Suprapubic skin (tissue), 4 donors: ENCODE measurements around the gene EGLN3. TPM values are rescaled to one million over a fixed set of nuclear protein-coding genes. Genes with fewer than 3 reads are reported as not detected.

Source experiments
- DNase-seq, 2 donors: peaks; one replicate each; pipeline ENCODE4 v3.0.0-alpha.2; 2019; ENCODE audit warnings: low spot score in 2 of 2
- H3K27ac ChIP-seq: fragments of 200-600 bp; sonication (generic); one replicate; pipeline ENCODE4 v1.5.1; 2019
- H3K27me3 ChIP-seq: fragments of 200-600 bp; sonication (generic); one replicate; pipeline ENCODE4 v1.5.1; 2019
- H3K36me3 ChIP-seq: fragments of 200-600 bp; sonication (generic); one replicate; pipeline ENCODE4 v1.5.1; 2019
- H3K4me1 ChIP-seq: fragments of 200-600 bp; sonication (generic); one replicate; pipeline ENCODE4 v1.5.1; 2019
- H3K4me3 ChIP-seq: fragments of 200-600 bp; sonication (generic); one replicate; pipeline ENCODE4 v1.5.1; 2019; ENCODE audit warnings: mild to moderate bottlenecking
- H3K9me3 ChIP-seq: fragments of 200-600 bp; sonication (generic); one replicate; pipeline ENCODE4 v1.5.1; 2019
- EP300 ChIP-seq: sonication (generic); formaldehyde crosslinking; IDR thresholded peaks from one replicate; pipeline ENCODE4 v1.6.1; 2017; ENCODE audit warnings: antibody characterized with exemption
- POLR2A ChIP-seq, 2 donors: fragments of 450-650 bp; IDR thresholded peaks; one replicate each; pipeline ENCODE4 v1.6.1; 2017; ENCODE audit warnings: antibody characterized with exemption in 2 of 2, mild to moderate bottlenecking in 2 of 2, moderate library complexity in 2 of 2
- POLR2AphosphoS5 ChIP-seq, 3 donors: sonication (generic); formaldehyde crosslinking; IDR thresholded peaks; one replicate each; pipeline ENCODE4 v1.6.1; 2017; ENCODE audit warnings: antibody characterized with exemption in 3 of 3
- WGBS: methylation state at CpG from one replicate; pipeline ENCODE4 v1.1.5; 2018; 5-methylcytosine and 5-hydroxymethylcytosine counted together
- total RNA-seq, 4 donors: library from RNA; depleted of rRNA; stranded (reverse); fragments of >200 nt; gene quantifications; one replicate each; pipeline ENCODE4 v1.1.0, GENCODE V29; 2016
- TF ChIP-seq, protein P1 (sequence below), 2 donors: fragments of 200-600 bp in 1 of 2; fragments of 450-650 bp in 1 of 2; sonication (generic) in 1 of 2; IDR thresholded peaks; one replicate each; pipeline ENCODE4 v1.5.1; 2016 to 2019; ENCODE audit warnings: antibody characterized with exemption in 2 of 2, mild to moderate bottlenecking in 1 of 2, moderate library complexity in 1 of 2

Gene EGLN3
- total RNA-seq, 4 donors from 2014 or later, result 37.8 to 203 (median 73.2) TPM

GRCh38 chr14:33993246-33993645 is 42.4 kb upstream of the EGLN3 start:
- Histone ChIP-seq H3K9me3 (no peaks in the 10 kb centered on the region), H3K4me1 (peaks cover 13% of the 10 kb centered on the region), H3K27ac (no peak overlapping the region), H3K36me3 (no peaks in the 10 kb centered on the region), H3K4me3 (no peak overlapping the region), H3K27me3 (no peaks in the 10 kb centered on the region)
- WGBS, result 49% methylated on average over 1 of the region's 1 CpG
- no peak for DNase-seq
- TF ChIP-seq, protein P1, sequence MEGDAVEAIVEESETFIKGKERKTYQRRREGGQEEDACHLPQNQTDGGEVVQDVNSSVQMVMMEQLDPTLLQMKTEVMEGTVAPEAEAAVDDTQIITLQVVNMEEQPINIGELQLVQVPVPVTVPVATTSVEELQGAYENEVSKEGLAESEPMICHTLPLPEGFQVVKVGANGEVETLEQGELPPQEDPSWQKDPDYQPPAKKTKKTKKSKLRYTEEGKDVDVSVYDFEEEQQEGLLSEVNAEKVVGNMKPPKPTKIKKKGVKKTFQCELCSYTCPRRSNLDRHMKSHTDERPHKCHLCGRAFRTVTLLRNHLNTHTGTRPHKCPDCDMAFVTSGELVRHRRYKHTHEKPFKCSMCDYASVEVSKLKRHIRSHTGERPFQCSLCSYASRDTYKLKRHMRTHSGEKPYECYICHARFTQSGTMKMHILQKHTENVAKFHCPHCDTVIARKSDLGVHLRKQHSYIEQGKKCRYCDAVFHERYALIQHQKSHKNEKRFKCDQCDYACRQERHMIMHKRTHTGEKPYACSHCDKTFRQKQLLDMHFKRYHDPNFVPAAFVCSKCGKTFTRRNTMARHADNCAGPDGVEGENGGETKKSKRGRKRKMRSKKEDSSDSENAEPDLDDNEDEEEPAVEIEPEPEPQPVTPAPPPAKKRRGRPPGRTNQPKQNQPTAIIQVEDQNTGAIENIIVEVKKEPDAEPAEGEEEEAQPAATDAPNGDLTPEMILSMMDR (IDR thresholded peaks at IDR 0.05), result no peak
- TF ChIP-seq EP300 (no peak), POLR2AphosphoS5 (IDR thresholded peaks at IDR 0.05) (no peak), POLR2A (IDR thresholded peaks at IDR 0.05) (no peak)

DNA sequence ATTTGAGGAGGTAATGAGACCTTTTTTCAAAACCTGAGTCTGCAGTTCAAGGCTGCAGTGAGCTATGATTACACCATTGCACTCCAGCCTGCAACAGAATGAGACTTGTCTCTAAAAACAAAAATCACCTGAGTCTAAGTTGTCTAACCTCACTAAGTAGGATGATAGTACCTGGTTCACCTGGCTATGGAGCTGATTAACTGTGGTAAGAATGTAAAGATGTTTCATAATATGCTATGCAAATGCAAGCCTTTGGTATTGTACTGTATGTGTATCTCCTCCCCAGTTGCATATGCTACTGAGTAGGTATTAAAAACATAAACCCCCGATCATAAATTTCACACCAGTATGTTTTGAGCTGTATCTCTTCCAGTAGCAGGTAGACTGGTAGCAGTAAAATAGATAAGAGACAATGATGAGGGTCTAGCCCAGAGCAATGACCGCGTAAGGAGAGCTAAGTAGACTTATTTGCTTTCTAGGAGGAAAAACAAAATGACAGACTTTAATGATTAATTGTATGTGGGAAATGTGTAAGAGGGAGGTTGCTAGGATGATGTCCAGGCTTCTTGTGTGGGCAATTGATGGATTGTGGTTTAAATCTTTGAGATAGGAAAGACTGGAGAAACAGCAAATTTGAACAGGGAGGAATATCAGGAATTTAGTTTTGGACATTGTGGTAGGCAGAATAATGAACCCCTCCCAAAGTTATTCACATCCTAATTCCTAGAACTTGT is 41.6 kb upstream of the EGLN3 start:
- TF ChIP-seq EP300, result no peak
- TF ChIP-seq POLR2AphosphoS5 (IDR thresholded peaks at IDR 0.05), result no peak
- TF ChIP-seq, protein P1 (IDR thresholded peaks at IDR 0.05), result no peak
- no peak for TF ChIP-seq POLR2A (IDR thresholded peaks at IDR 0.05)
- H3K36me3 ChIP-seq, result no peaks in the 10 kb centered on the region
- no peak for DNase-seq
- H3K4me3 ChIP-seq, result no peak overlapping the region
- no peaks in the 10 kb centered on the region for H3K9me3 ChIP-seq
- peaks cover 13% of the 10 kb centered on the region for H3K4me1 ChIP-seq
- H3K27ac ChIP-seq, result no peak overlapping the region
- no peaks in the 10 kb centered on the region for H3K27me3 ChIP-seq
- 93% methylated on average over 3 of the region's 3 CpGs for WGBS

DNA sequence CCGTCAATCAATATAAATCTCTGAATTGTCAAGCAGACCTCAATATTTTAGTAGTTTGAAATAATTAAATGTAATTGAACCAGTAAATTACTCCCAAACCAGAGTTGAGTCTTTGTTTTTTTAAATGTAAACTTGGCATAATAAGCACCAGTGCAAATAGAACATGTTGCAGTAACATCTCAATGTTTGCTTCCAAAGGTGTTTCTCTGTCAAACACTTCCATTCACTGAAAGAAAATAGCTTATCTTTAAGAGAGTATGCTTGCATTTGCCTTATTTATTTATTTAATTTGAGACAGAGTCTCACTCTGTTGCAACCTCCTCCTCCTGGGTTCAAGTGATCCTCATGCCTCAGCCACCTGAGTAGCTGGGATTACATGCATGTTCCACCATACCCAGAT is 39.9 kb upstream of the EGLN3 start:
- no peak for DNase-seq
- Histone ChIP-seq H3K4me3 (no peak overlapping the region), H3K4me1 (peaks cover 13% of the 10 kb centered on the region), H3K27me3 (no peaks in the 10 kb centered on the region), H3K9me3 (no peaks in the 10 kb centered on the region), H3K27ac (no peak overlapping the region), H3K36me3 (no peaks in the 10 kb centered on the region)
- TF ChIP-seq, protein P1 (IDR thresholded peaks at IDR 0.05), result no peak
- TF ChIP-seq POLR2A (IDR thresholded peaks at IDR 0.05) (no peak), POLR2AphosphoS5 (IDR thresholded peaks at IDR 0.05) (no peak), EP300 (no peak)
- 90% methylated on average over 1 of the region's 1 CpG for WGBS

GRCh38 chr14:33987565-33988080 is 36.7 kb upstream of the EGLN3 start:
- no peak overlapping the region for H3K4me3 ChIP-seq
- no peaks in the 10 kb centered on the region for H3K27me3 ChIP-seq
- TF ChIP-seq, protein P1 (IDR thresholded peaks at IDR 0.05), result no peak
- no peak for TF ChIP-seq POLR2AphosphoS5 (IDR thresholded peaks at IDR 0.05)
- TF ChIP-seq POLR2A (IDR thresholded peaks at IDR 0.05), result no peak
- TF ChIP-seq EP300, result no peak
- H3K4me1 ChIP-seq, result peaks cover 13% of the 10 kb centered on the region
- no peak for DNase-seq
- H3K9me3 ChIP-seq, result no peaks in the 10 kb centered on the region
- H3K27ac ChIP-seq, result no peak overlapping the region
- WGBS, result 71% methylated on average over 4 of the region's 4 CpGs
- no peaks in the 10 kb centered on the region for H3K36me3 ChIP-seq

DNA sequence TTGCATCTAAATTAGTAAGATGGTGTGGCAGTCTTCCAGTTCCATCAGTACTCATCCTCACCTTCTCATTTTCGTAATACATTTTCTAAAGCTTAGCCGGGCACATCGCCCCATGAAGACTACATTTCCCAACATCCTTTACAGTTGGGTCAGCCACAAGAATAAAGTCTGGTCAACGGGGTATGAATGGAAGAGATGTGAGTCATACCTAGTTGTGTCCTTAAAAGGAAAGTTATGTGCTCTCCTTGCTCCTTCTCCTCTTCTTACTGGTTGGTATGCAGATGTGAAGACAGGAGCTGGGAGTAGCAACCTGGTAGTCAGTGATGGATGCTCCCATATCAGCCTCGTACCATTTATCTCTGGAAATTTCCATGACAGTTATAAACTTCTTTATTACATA is 35.9 kb upstream of the EGLN3 start:
- H3K27me3 ChIP-seq, result no peaks in the 10 kb centered on the region
- DNase-seq, result no peak
- H3K4me1 ChIP-seq, result peaks cover 13% of the 10 kb centered on the region
- H3K4me3 ChIP-seq, result no peak overlapping the region
- H3K9me3 ChIP-seq, result no peaks in the 10 kb centered on the region
- TF ChIP-seq POLR2AphosphoS5 (IDR thresholded peaks at IDR 0.05) (no peak), POLR2A (IDR thresholded peaks at IDR 0.05) (no peak), EP300 (no peak)
- TF ChIP-seq, protein P1 (IDR thresholded peaks at IDR 0.05), result no peak
- 82% methylated on average over 5 of the region's 5 CpGs for WGBS
- no peak overlapping the region for H3K27ac ChIP-seq
- no peaks in the 10 kb centered on the region for H3K36me3 ChIP-seq
